NB4 (cell line): ENCODE data around the gene ADORA1.

ENCODE experiments used
- DNase-seq: peaks from one replicate; pipeline ENCODE4 v3.0.0; 2010; ENCODE audit warnings: low read depth
- H3K4me3 ChIP-seq: one replicate; pipeline ENCODE4 v1.5.1; 2011; ENCODE audit warnings: mild to moderate bottlenecking, low read depth, low read length, moderate library complexity
- CTCF ChIP-seq: IDR thresholded peaks from one replicate; pipeline ENCODE4 v1.5.1; 2012; ENCODE audit warnings: low read depth, low read length
- MAX ChIP-seq: IDR thresholded peaks from 2 replicates; pipeline ENCODE4 v1.6.1; 2011; ENCODE audit warnings: low read depth, low read length
- MYC ChIP-seq: IDR thresholded peaks from 2 replicates; pipeline ENCODE4 v1.6.1; 2011; ENCODE audit warnings: low read depth, low read length
- POLR2A ChIP-seq: IDR thresholded peaks from 2 replicates; pipeline ENCODE4 v1.6.1; 2011; ENCODE audit warnings: mild to moderate bottlenecking; ENCODE audit not compliant: insufficient read length; ENCODE audit errors: extremely low read depth

ADORA1 gene

GRCh38 chr1:203137324-203137723 lies 9.8 kb downstream of the ADORA1 start:
- DNase-seq, result no peak
- TF ChIP-seq MYC (no peak), POLR2A (no peak), CTCF (no peak), MAX (no peak)
- no peak overlapping the region for H3K4me3 ChIP-seq

DNA sequence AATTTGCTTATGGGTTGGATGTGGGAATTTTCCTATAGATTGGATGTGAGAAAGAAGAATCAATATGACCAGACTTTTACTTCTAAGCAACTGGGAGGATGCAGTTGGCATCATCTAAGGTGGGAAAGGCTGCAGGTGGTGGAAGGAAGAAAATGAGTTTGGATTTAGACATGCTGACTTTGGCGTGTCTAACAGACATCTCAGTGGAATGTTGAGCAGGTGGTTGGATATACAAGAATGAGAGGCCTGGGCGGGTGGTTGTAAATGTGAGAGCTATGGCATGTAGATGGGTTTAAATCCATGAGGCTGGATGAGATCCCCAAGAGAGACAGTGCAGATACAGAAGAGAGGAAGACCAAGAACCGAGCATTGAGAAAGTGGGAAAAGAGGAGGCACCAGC lies 10.5 kb downstream of the ADORA1 start:
- no peak for DNase-seq
- TF ChIP-seq MYC (no peak), MAX (no peak), POLR2A (no peak), CTCF (no peak)

DNA sequence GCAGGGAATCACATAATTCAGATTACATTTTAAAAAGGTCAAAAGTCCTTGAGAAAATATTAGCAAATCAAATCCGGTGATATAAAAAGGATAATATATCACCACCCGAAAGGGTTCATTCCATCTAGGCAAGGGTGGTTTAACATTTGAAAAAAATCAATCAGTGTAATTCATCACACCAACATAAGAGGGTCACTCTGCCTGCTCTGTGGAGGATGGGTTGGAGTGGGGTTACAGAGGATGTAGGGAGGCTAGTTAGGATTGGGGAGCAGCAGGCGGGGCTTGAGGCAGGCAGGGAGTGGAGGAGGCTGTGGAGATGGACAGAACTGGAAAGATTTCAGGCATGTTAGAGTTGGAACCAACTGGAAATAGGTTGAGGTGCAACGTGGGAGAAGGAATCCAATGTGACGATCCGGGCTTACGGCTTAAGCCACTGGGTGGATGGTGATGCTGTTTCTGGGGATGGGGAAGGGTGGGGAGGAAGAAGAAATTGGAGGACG lies 12.5 kb downstream of the ADORA1 start:
- TF ChIP-seq MYC (no peak), MAX (no peak)
- H3K4me3 ChIP-seq, result no peak overlapping the region
- no peak for DNase-seq

More for the DNA sequence above, 10.5 kb downstream of the ADORA1 start:
- no peak overlapping the region for H3K4me3 ChIP-seq

- H3K4me3 ChIP-seq, result no peak overlapping the region
- TF ChIP-seq MAX (no peak), CTCF (no peak), POLR2A (no peak), MYC (no peak)
- no peak for DNase-seq
Measured at GRCh38 chr1:203140743-203141520, 13.4 kb downstream of the ADORA1 start.

GRCh38 chr1:203142124-203142523 lies 14.6 kb downstream of the ADORA1 start:
- no peak overlapping the region for H3K4me3 ChIP-seq
- TF ChIP-seq CTCF, result no peak
- DNase-seq, result no peak

DNA sequence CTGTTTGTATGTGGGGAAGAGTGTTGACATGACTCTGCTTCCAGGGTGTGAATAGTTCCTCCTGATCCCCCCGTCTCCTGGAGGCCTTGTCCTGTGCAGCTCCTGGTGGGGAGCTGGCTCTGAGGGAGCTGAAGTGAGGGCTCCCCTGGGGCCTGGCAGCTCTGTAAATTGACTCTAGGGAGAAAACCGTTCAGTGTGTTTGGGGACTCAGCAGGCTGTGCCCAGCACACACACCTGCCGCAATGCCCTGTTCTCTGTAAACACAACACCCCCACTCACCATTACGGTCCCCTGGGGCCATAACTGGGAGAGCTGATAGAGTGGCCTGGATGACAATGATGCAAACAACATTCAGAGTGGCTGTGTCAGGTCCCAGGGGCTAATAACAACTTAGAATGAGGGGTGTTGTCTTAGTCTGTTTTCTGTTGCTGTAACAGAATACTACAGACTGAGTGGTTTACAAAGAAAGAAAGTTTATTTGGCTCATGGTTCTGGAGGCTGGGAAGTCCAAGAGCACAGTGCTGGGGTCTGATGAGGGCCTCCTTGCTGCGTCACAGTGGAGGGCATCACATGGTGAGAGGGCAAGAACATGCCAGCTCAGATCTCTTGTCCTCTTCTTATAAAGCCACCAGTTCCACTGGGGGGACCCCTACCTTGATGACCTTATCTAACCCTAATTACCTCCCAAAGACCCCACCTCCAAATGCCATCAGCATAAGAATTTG lies 15.3 kb downstream of the ADORA1 start:
- peak; percentile 54 for DNase-seq
- TF ChIP-seq POLR2A (no peak), CTCF (no peak), MAX (no peak), MYC (no peak)
- no peak overlapping the region for H3K4me3 ChIP-seq
